D721Med (cell line): ENCODE results near the gene TFDP1.
"Not testable (repeated sequence)": the region's sequence is repeated elsewhere in the genome, so short reads cannot be mapped to it uniquely, and the experiment has no call there.

ENCODE experiments used
- DNase-seq: peaks from one replicate; pipeline ENCODE4 v3.0.0; 2011; ENCODE audit warnings: low spot score; ENCODE audit not compliant: insufficient read length
- FAIRE-seq: peaks from 2 replicates; lab custom pipeline; 2011; peaks lifted over from hg19 to GRCh38; lab: Jason Lieb, UNC
- TF ChIP-seq, protein P1 (sequence below): IDR thresholded peaks from 2 replicates; pipeline ENCODE4 v1.5.1; 2012; ENCODE audit warnings: mild to moderate bottlenecking, control low read depth; ENCODE audit not compliant: insufficient read depth; ENCODE audit errors: missing control alignments

Gene TFDP1

DNA sequence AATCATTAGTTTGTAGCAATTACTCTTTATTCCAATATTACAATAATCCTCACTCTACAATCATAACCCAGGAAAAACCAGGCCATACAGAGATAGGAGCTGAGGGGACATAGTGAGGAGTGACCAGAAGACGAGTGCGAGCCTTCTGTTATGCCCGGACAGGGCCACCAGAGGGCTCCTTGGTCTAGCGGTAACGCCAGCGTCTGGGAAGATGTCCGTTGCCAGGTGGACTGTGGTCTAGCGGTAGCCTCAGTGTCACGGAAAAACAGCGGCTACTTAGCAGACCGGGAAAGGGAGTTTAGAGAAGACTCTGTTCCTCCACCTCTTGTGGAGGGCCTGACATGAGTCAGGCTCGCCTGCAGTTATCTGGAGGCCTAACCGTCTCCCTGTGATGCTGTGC is 36.9 kb downstream of the TFDP1 start:
- DNase-seq, FAIRE-seq: not testable (repeated sequence)
- TF ChIP-seq, protein P1, sequence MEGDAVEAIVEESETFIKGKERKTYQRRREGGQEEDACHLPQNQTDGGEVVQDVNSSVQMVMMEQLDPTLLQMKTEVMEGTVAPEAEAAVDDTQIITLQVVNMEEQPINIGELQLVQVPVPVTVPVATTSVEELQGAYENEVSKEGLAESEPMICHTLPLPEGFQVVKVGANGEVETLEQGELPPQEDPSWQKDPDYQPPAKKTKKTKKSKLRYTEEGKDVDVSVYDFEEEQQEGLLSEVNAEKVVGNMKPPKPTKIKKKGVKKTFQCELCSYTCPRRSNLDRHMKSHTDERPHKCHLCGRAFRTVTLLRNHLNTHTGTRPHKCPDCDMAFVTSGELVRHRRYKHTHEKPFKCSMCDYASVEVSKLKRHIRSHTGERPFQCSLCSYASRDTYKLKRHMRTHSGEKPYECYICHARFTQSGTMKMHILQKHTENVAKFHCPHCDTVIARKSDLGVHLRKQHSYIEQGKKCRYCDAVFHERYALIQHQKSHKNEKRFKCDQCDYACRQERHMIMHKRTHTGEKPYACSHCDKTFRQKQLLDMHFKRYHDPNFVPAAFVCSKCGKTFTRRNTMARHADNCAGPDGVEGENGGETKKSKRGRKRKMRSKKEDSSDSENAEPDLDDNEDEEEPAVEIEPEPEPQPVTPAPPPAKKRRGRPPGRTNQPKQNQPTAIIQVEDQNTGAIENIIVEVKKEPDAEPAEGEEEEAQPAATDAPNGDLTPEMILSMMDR = peak; percentile 17

DNA sequence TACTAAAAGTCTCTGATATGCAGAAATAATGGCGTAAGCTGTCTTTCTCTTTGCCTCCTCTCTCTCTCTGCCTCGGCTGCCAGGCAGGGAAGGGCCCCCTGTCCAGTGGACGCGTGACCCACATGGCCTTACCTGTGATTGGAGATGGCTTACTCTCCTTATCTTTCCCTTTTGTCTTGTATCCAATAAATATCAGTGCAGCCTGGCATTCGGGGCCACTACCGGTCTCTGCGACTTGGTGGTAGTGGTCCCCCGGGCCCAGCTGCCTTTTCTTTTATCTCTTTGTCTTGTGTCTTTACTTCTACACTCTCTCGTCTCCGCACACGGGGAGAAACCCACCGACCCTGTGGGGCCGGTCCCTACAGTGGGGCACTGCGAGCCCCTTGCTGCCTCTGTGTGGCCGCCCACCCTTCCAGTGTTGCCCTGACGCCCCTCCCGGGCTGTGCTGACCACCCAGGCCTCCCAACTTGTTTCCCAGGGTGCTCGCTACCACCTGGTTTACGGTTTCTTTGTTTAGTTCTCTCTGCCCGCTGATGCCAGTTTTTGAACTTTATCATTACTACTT is 37.5 kb downstream of the TFDP1 start:
- DNase-seq, FAIRE-seq: not testable (repeated sequence)

DNA sequence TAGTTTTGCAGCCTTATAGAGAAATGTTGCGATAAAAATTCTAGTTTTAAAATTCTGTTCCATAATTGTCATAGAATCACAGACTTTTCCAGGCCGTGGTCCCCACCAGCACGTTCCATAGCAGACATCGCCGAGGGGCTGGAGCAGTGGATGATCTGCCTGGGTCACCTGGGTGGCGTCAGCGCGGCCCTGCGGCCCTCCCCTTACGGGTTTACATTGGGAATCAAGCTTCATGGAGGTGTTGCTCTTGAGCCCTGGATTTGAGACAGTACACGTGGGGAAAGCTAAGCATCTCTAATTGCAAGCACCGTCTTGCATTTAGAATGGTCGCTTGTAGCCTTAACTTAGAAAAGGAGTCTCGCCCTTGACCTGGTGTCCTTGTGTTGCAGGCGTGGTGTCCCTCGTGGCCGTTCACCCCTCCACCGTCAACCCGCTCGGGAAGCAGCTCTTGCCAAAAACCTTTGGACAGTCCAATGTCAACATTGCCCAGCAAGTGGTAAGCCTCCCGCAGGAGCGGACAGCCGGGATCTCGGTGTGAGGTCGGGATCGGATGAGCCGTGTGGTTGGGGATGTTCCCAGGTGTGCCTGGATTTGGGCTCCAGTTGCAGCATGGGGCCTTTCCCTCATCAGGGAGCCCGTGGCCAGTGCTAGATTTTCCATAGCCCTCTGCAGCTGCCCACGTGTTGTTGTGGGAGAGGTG is 38.4 kb downstream of the TFDP1 start:
- no peak for FAIRE-seq

DNA sequence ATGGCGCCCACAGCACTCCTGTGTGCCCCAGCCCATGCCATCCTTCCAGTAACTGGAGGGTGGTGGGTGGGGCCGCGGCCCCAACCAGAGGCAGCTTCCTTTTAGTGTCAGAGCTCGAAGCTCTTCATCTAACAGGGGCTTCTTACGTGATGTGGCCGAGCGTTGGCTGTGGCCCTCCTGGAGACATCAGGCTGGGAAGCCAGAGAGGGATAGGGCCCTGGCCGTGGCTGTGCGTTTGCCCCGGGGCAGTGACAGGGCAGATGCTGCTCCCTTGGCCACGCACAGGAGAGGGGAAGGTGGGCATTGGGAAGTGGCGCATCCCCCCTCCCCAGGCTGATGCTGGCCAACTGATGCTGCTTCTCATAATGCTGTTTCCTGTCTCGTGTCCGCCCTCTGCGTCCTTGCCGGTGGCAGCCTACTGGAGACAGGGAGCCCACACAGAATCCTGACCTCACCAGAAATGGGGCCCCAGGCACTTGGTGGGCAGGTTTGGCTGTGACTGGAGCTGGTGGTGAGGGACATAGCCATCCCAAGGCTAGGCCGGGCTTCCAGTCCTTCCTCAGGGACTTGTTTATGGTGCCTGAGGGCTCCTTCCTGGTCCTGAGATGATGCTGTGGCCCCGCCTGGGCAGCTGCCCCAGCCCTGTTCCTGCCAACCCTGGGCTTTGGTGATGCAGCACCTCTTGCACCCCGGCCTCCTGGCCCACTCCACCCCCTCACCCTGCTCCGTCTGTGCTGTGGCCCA is 39.1 kb downstream of the TFDP1 start:
- DNase-seq (no peak), FAIRE-seq (no peak)
- TF ChIP-seq, protein P1 = no peak

More for the DNA sequence above, 38.4 kb downstream of the TFDP1 start:
- DNase-seq = no peak
- TF ChIP-seq, protein P1 = no peak

DNA sequence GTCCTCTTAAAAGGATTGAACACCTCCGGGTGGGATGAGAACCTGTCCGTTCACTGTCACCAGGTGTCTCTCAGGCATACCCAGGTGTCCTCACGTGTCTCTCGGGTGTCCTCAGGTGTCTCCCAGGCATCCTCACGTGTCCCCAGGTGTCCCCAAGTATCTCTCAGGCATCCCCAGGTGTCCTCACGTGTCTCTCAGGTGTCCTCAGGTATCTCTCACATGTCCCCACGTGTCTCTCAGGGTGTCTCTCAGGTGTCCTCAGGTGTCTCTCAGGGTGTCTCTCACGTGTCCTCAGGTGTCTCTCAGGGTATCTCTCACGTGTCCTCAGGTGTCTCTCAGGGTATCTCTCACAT is 39.7 kb downstream of the TFDP1 start:
- FAIRE-seq (no peak), DNase-seq (no peak)
- TF ChIP-seq, protein P1 = no peak

DNA sequence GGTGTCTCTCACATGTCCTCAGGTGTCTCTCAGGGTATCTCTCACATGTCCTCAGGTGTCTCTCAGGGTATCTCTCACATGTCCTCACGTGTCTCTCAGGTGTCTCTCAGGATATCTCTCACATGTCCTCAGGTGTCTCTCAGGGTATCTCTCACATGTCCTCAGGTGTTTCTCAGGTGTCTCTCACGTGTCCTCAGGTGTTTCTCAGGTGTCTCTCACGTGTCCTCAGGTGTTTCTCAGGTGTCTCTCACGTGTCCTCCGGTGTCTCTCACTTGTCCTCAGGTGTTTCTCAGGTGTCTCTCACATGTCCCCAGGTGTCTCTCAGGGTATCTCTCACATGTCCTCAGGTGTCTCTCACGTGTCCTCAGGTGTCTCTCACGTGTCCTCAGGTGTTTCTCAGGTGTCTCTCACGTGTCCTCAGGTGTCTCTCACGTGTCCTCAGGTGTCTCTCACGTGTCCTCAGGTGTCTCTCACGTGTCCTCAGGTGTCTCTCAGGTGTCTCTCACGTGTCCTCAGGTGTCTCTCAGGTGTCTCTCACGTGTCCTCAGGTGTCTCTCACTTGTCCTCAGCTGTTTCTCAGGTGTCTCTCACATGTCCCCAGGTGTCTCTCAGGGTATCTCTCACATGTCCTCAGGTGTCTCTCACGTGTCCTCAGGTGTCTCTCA is 40.2 kb downstream of the TFDP1 start:
- not testable (repeated sequence) for FAIRE-seq, DNase-seq

DNA sequence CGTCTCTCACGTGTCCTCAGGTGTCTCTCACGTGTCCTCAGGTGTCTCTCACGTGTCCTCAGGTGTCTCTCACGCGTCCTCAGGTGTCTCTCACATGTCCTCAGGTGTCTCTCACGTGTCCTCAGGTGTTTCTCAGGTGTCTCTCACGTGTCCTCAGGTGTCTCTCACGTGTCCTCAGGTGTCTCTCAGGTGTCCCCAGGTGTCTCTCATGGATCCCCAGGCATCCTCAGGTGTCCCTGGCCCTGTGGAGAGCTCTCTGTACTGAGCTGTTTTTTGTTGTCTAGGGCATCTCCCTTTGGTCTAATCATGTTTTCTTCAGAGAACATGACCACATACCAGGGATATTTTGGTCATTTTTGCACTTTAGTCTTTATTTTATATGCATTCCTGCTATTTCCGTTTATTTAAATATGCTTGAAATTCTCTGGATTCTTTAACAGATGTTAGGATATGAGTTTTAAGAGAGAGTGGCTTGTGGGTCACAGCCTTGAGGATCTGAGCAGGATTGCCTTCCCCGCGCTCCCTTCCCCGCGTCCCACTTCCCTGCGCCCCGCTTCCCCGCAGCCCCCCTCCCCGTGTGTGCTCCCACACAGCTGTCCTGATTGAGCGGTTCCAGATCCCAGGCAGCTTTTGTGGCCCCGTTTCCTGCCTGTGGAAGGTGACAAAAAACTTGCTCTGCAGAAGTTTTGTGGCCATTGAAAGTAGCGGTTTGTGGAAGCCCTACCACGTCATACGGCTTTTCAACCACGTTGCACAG is 41.6 kb downstream of the TFDP1 start:
- DNase-seq = no peak
- FAIRE-seq = no peak
- TF ChIP-seq, protein P1 = no peak
